ENCODE measurements around the gene HS1BP3. TPM values are rescaled to one million over a fixed set of nuclear protein-coding genes. Genes with fewer than 3 reads are reported as not detected.

Gene HS1BP3
- total RNA-seq, 4 donors from 2014 or later: 16.6 to 26.9 (median 19.4) TPM

GRCh38 chr2:20578266-20578894 is 72.5 kb downstream of the HS1BP3 start:
- H3K4me1 ChIP-seq: peaks cover 35 to 60% of the 10 kb centered on the region in 2 donors
- in situ Hi-C loops (cut with MboI; ENCODE audit: low sequenced_read_pairs in 4 of 4) (no loop called here), intact Hi-C loops (cut with DNase I; ENCODE audit: low total_unique reads) (loop anchor here (2.0 kb wide), 2 partner anchors 28 to 40 kb away; no protein-coding TSS in a partner anchor)
- H3K9me3 ChIP-seq: peaks cover 0 to 3% (median 0%) of the 10 kb centered on the region in 3 donors
- DNase-seq (no peak), ATAC-seq (no peak)
- peak overlapping the region; percentile 80 to 91 (median 82) for H3K27ac ChIP-seq
- TF ChIP-seq POLR2A (IDR thresholded peaks at IDR 0.05): no peak
- TF ChIP-seq CTCF (IDR thresholded peaks at IDR 0.05 in 4 of 5, conservative IDR thresholded peaks at IDR 0.05 in 1 of 5): no peak
- no peaks in the 10 kb centered on the region for H3K27me3 ChIP-seq
- no peaks in the 10 kb centered on the region for H3K36me3 ChIP-seq
- peak overlapping the region in 1 of 4 donors; percentile 17 for H3K4me3 ChIP-seq

GRCh38 chr2:20577495-20578235 is 73.2 kb downstream of the HS1BP3 start:
- intact Hi-C loops (cut with DNase I; ENCODE audit: low total_unique reads): loop anchor here (2.0 kb wide), 2 partner anchors 27 to 39 kb away; no protein-coding TSS in a partner anchor
- H3K27ac ChIP-seq: peak overlapping the region; percentile 80 to 91 (median 82)
- H3K9me3 ChIP-seq: peaks cover 0 to 3% (median 0%) of the 10 kb centered on the region in 3 donors
- H3K36me3 ChIP-seq: no peaks in the 10 kb centered on the region
- no peaks in the 10 kb centered on the region for H3K27me3 ChIP-seq
- DNase-seq: peak in 1 of 2 donors; percentile 32
- in situ Hi-C loops (cut with MboI; ENCODE audit: low sequenced_read_pairs in 4 of 4): no loop called here
- no peak for ATAC-seq
- TF ChIP-seq POLR2A (IDR thresholded peaks at IDR 0.05): no peak
- TF ChIP-seq CTCF (IDR thresholded peaks at IDR 0.05 in 4 of 5, conservative IDR thresholded peaks at IDR 0.05 in 1 of 5): no peak
- no peak overlapping the region for H3K4me3 ChIP-seq
- peaks cover 35 to 66% of the 10 kb centered on the region in 2 donors for H3K4me1 ChIP-seq

GRCh38 chr2:20576598-20577115 is 74.2 kb downstream of the HS1BP3 start:
- Histone ChIP-seq H3K4me3 (no peak overlapping the region), H3K4me1 (peaks cover 35 to 69% of the 10 kb centered on the region in 2 donors), H3K27ac (peak overlapping the region in 3 of 4 donors; percentile 56 to 71 (median 64)), H3K27me3 (no peaks in the 10 kb centered on the region), H3K9me3 (peaks cover 0 to 2% (median 0%) of the 10 kb centered on the region in 3 donors), H3K36me3 (no peaks in the 10 kb centered on the region)
- DNase-seq (no peak), ATAC-seq (no peak)
- intact Hi-C loops (cut with DNase I; ENCODE audit: low total_unique reads) (no loop called here), in situ Hi-C loops (cut with MboI; ENCODE audit: low sequenced_read_pairs in 4 of 4) (no loop called here)
- TF ChIP-seq CTCF (IDR thresholded peaks at IDR 0.05 in 4 of 5, conservative IDR thresholded peaks at IDR 0.05 in 1 of 5) (no peak), POLR2A (IDR thresholded peaks at IDR 0.05) (no peak)

GRCh38 chr2:20575935-20576597 is 74.8 kb downstream of the HS1BP3 start:
- peaks cover 35 to 72% of the 10 kb centered on the region in 2 donors for H3K4me1 ChIP-seq
- no peaks in the 10 kb centered on the region for H3K36me3 ChIP-seq
- H3K27ac ChIP-seq: peak overlapping the region in 3 of 4 donors; percentile 56 to 71 (median 64)
- intact Hi-C loops (cut with DNase I; ENCODE audit: low total_unique reads) (no loop called here), in situ Hi-C loops (cut with MboI; ENCODE audit: low sequenced_read_pairs in 4 of 4) (no loop called here)
- DNase-seq (no peak), ATAC-seq (no peak)
- TF ChIP-seq POLR2A (IDR thresholded peaks at IDR 0.05) (no peak), CTCF (IDR thresholded peaks at IDR 0.05 in 4 of 5, conservative IDR thresholded peaks at IDR 0.05 in 1 of 5) (no peak)
- H3K27me3 ChIP-seq: no peaks in the 10 kb centered on the region
- H3K4me3 ChIP-seq: no peak overlapping the region
- H3K9me3 ChIP-seq: no peaks in the 10 kb centered on the region

Data from gastrocnemius medialis (tissue), 4 donors.